Prostate gland (tissue), 2 donors: Measurements from ENCODE around the gene ZNF12.

Source experiments
- CTCF ChIP-seq, 4 experiments: fragments of 200-600 bp in 2 of 4; fragments of 450-650 bp in 2 of 4; sonication (generic) in 2 of 4; IDR thresholded peaks; 1 replicate in 3 of 4; 2 replicates in 1 of 4; pipeline ENCODE4 v1.5.1; 2016 to 2019; ENCODE audit warnings: antibody characterized with exemption in 4 of 4, mild to moderate bottlenecking in 2 of 4, moderate library complexity in 2 of 4
- POLR2A ChIP-seq: fragments of 450-650 bp; IDR thresholded peaks from one replicate; pipeline ENCODE4 v1.6.1; 2016; ENCODE audit warnings: antibody characterized with exemption, mild to moderate bottlenecking

GRCh38 chr7:6655636-6656385 lies 50.9 kb downstream of the ZNF12 start:
- TF ChIP-seq CTCF (IDR thresholded peaks at IDR 0.05) (no peak), POLR2A (no peak)
